ENCODE data around the gene DVL2.

Gene DVL2

DNA sequence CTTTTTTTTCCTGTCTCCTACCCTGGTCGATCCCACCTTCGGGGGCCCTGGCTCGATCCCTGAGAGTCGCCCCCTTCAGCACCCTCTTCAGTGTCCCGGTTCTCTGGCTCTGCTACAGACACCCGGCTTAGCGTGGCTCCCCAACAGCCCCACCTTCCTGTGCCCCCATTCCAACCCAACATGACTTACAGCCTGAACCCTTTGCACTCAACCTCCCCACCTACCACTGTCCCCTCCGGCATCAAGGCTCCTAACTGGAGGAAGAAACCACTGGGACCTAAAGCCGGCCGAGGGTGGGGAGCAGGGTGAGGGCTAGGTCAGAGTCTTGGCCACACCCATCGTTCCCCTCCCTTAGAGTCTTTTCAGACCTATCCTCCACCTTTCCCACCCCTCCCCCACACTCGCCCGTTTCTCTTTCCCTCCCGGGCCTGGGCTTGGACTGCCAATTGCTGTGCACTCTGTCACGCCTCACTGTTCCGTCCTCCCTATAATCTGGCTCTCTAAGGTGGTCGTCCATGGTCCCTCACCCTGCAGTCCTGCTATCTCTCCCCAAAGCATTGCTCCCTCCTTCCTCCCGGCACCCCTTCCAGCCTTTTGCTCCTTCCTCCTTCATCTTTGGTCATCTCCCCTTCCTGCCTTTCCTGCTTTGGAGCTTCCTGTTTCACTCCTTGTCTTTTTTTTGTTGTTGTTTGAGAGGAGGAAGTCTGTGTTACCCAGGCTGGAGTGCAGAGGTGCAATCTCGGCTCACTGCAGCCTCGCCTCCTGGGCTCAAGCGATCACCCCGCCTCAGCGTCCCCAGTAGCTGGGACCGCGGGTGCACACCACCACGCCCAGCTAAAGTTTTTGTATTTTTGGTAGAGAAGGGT is 28.9 kb upstream of the DVL2 start (continued):
- TF ChIP-seq ZNF560 (tag by site-specific recombination; IDR thresholded peaks at IDR 0.05; ENCODE audit: borderline replicate concordance) (no peak), ZNF510 (tag by site-specific recombination; IDR thresholded peaks at IDR 0.05; ENCODE audit: insufficient replicate concordance) (no peak), ZSCAN30 (tag by site-specific recombination; IDR thresholded peaks at IDR 0.05) (no peak), ZFP41 (tag by site-specific recombination; IDR thresholded peaks at IDR 0.05; ENCODE audit: borderline replicate concordance) (no peak), ZNF629 (tag by site-specific recombination; IDR thresholded peaks at IDR 0.05) (peak; percentile 65), PRDM10 (tag by site-specific recombination; IDR thresholded peaks at IDR 0.05) (peak; percentile 88), ZNF600 (tag by site-specific recombination; IDR thresholded peaks at IDR 0.05) (peak; percentile 98), PBX3 (CRISPR knock-in tag; IDR thresholded peaks at IDR 0.05) (no peak), ZBTB26 (tag by site-specific recombination; optimal IDR thresholded peaks at IDR 0.05) (peak; percentile 17), ZNF354C (tag by site-specific recombination; IDR thresholded peaks at IDR 0.05; ENCODE audit: borderline replicate concordance, low read depth) (no peak), ZSCAN16 (tag by site-specific recombination; IDR thresholded peaks at IDR 0.05) (no peak), RBAK (tag by site-specific recombination; IDR thresholded peaks at IDR 0.05) (no peak), ZNF341 (tag by site-specific recombination; IDR thresholded peaks at IDR 0.05; ENCODE audit: low read depth) (no peak), ZNF596 (tag by site-specific recombination; IDR thresholded peaks at IDR 0.05) (no peak), ZEB2 (tag by site-specific recombination; IDR thresholded peaks at IDR 0.05) (no peak), GLIS2 (tag by site-specific recombination; IDR thresholded peaks at IDR 0.05) (peak; percentile 32; the same call in 1 of the 2 replicates), ZBTB17 (tag by site-specific recombination; IDR thresholded peaks at IDR 0.05) (peak; percentile 93), WT1 (tag by site-specific recombination; IDR thresholded peaks at IDR 0.05) (peak; percentile 63), ZNF585B (tag by site-specific recombination; IDR thresholded peaks at IDR 0.05) (no peak), ZNF138 (tag by site-specific recombination; IDR thresholded peaks at IDR 0.05; ENCODE audit: borderline replicate concordance) (no peak), ZNF555 (tag by site-specific recombination; conservative IDR thresholded peaks at IDR 0.05) (no peak), ZNF211 (tag by site-specific recombination; IDR thresholded peaks at IDR 0.05; ENCODE audit: low read depth) (no peak), ZNF621 (tag by site-specific recombination; IDR thresholded peaks at IDR 0.05) (no peak), ZNF366 (tag by site-specific recombination; conservative IDR thresholded peaks at IDR 0.05) (peak; percentile 96), ZNF23 (tag by site-specific recombination; IDR thresholded peaks at IDR 0.05; ENCODE audit: borderline replicate concordance) (no peak), ZNF239 (tag by site-specific recombination; IDR thresholded peaks at IDR 0.05) (no peak), PATZ1 (tag by site-specific recombination; IDR thresholded peaks at IDR 0.05) (peak; percentile 19; the same call in 1 of the 2 replicates), HOXD13 (CRISPR knock-in tag; IDR thresholded peaks at IDR 0.05; ENCODE audit: borderline replicate concordance) (no peak)
- TF ChIP-seq, protein P1, sequence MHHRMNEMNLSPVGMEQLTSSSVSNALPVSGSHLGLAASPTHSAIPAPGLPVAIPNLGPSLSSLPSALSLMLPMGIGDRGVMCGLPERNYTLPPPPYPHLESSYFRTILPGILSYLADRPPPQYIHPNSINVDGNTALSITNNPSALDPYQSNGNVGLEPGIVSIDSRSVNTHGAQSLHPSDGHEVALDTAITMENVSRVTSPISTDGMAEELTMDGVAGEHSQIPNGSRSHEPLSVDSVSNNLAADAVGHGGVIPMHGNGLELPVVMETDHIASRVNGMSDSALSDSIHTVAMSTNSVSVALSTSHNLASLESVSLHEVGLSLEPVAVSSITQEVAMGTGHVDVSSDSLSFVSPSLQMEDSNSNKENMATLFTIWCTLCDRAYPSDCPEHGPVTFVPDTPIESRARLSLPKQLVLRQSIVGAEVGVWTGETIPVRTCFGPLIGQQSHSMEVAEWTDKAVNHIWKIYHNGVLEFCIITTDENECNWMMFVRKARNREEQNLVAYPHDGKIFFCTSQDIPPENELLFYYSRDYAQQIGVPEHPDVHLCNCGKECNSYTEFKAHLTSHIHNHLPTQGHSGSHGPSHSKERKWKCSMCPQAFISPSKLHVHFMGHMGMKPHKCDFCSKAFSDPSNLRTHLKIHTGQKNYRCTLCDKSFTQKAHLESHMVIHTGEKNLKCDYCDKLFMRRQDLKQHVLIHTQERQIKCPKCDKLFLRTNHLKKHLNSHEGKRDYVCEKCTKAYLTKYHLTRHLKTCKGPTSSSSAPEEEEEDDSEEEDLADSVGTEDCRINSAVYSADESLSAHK (tag by site-specific recombination; IDR thresholded peaks at IDR 0.05): 0 out of 2 replicates have a peak, but pooled peaks have one; percentile 24

All from HEK293 (cell line).